Ovary (tissue), 10 donors: ENCODE data around the gene ABL2. TPM values are rescaled to one million over a fixed set of nuclear protein-coding genes. Genes with fewer than 3 reads are reported as not detected.
"Not testable (repeated sequence)": the region's sequence is repeated elsewhere in the genome, so short reads cannot be mapped to it uniquely, and the experiment has no call there.

Source experiments
- DNase-seq, 5 donors: peaks; one replicate each; pipeline ENCODE4 v3.0.0-alpha.2; 2019 to 2020
- H3K27ac ChIP-seq, 2 donors: fragments of 200-600 bp; one replicate each; pipeline versions ENCODE4 v1.5.1 to v1.8.0; 2019 to 2022
- H3K27me3 ChIP-seq: fragments of 200-600 bp; one replicate; pipeline ENCODE4 v1.8.0; 2022
- H3K36me3 ChIP-seq: fragments of 200-600 bp; sonication (generic); one replicate; pipeline ENCODE4 v1.5.1; 2019
- H3K4me1 ChIP-seq: one replicate; pipeline ENCODE4 v1.8.1; 2013; ENCODE audit warnings: mild to moderate bottlenecking, moderate library complexity; ENCODE audit not compliant: insufficient read depth
- H3K4me3 ChIP-seq: fragments of 200-600 bp; sonication (generic); one replicate; pipeline ENCODE4 v1.5.1; 2017
- H3K9me3 ChIP-seq, 2 donors: fragments of 200-600 bp in 1 of 2; sonication (generic) in 1 of 2; one replicate each; pipeline versions ENCODE4 v1.5.1 to v1.8.1; 2013 to 2019; ENCODE audit warnings: mild to moderate bottlenecking in 1 of 2, moderate library complexity in 1 of 2
- EP300 ChIP-seq: sonication (generic); formaldehyde crosslinking; IDR thresholded peaks from one replicate; pipeline ENCODE4 v1.6.1; 2017; ENCODE audit warnings: antibody characterized with exemption
- POLR2A ChIP-seq: fragments of 450-650 bp; IDR thresholded peaks from one replicate; pipeline ENCODE4 v1.6.1; 2017; ENCODE audit warnings: antibody characterized with exemption, mild to moderate bottlenecking, moderate library complexity
- WGBS, 3 donors: extraction: QIAGEN DNeasy Blood & Tissue Kit in 1 of 3; methylation state at CpG; one replicate each; pipeline versions ENCODE4 v1.1.5 to v1.1.7; 2013 to 2017; 5-methylcytosine and 5-hydroxymethylcytosine counted together
- intact Hi-C, 4 donors: fragments of 100-400 bp; cut with DNase I; formaldehyde crosslinking; loops; one replicate each; pipeline versions ENCODE4 v1.11.0 to v1.15.1; 2022 to 2023
- long read RNA-seq, 3 donors: library from polyadenylated mRNA in 2 of 3; unstranded in 2 of 3; transcript quantifications; one replicate each; pipeline ENCODE4 v2.0.0 and lab custom pipeline, GENCODE V29; 2021 to 2026
- polyA plus RNA-seq, 2 donors: library from polyadenylated mRNA; stranded (reverse); fragments of 200-250 nt in 1 of 2; fragments of 350-450 nt in 1 of 2; fragmentation: Illumina TruSeq in 1 of 2; extraction: RNeasy Lipid Tissue Mini Kit (QIAGEN cat#74804) in 1 of 2; gene quantifications; one replicate each; pipeline ENCODE4 v1.2.3, GENCODE V29; 2013 to 2014
- total RNA-seq, 7 donors: library from RNA; depleted of rRNA in 2 of 7; stranded (reverse); fragments of >200 nt in 2 of 7; fragmentation: NEBNext Ultra II Directional in 3 of 7; extraction: Animal tissue kit (Norgen Biotek cat#: 25700) in 3 of 7; gene quantifications; one replicate each; pipeline versions ENCODE4 v1.1.0 to v1.2.4, GENCODE V29; 2016 to 2023
- TF ChIP-seq, protein P1 (sequence below), 3 donors: fragments of 450-650 bp in 2 of 3; fragments of 200-600 bp in 1 of 3; IDR thresholded peaks; one replicate each; pipeline versions ENCODE4 v1.5.1 to v1.8.0; 2016 to 2022; ENCODE audit warnings: antibody characterized with exemption in 3 of 3, mild to moderate bottlenecking in 1 of 3
- donor health status: DM: no; HTN: no; CAD: no; lungs with moderate emphysema.
- donor health status: DM: no; HTN: no; CAD: no.
- donor health status: Bipolar disorder and iron deficiency.
- donor health status: DM: yes; HTN: yes; CAD: no.
- donor health status: DM: no; HTN: no; CAD: no.
- donor health status: DM: yes; HTN: yes; CAD: no.

Gene ABL2
- total RNA-seq (10 to 100 TPM in 6 of 7 donors, 1 to 10 TPM in 1; 7.4 to 22.7 (median 16.3) TPM), polyA plus RNA-seq (1 to 10 TPM; 4.1 to 7.5 TPM)
- long read RNA-seq, donor 1, partial matches to known transcripts = 0 of 12 reads
- long read RNA-seq, donor 1, other reads (novel, unspliced or antisense) = 12 of 12 reads
- long read RNA-seq, donor 2, full-length matches to known transcripts = 1 of 1 reads
- long read RNA-seq, donor 2, partial matches to known transcripts = 0 of 1 reads
- long read RNA-seq, donor 2, other reads (novel, unspliced or antisense) = 0 of 1 reads
- long read RNA-seq, donor 3, partial matches to known transcripts = 1 of 7 reads
- long read RNA-seq, donor 3, other reads (novel, unspliced or antisense) = 5 of 7 reads

DNA sequence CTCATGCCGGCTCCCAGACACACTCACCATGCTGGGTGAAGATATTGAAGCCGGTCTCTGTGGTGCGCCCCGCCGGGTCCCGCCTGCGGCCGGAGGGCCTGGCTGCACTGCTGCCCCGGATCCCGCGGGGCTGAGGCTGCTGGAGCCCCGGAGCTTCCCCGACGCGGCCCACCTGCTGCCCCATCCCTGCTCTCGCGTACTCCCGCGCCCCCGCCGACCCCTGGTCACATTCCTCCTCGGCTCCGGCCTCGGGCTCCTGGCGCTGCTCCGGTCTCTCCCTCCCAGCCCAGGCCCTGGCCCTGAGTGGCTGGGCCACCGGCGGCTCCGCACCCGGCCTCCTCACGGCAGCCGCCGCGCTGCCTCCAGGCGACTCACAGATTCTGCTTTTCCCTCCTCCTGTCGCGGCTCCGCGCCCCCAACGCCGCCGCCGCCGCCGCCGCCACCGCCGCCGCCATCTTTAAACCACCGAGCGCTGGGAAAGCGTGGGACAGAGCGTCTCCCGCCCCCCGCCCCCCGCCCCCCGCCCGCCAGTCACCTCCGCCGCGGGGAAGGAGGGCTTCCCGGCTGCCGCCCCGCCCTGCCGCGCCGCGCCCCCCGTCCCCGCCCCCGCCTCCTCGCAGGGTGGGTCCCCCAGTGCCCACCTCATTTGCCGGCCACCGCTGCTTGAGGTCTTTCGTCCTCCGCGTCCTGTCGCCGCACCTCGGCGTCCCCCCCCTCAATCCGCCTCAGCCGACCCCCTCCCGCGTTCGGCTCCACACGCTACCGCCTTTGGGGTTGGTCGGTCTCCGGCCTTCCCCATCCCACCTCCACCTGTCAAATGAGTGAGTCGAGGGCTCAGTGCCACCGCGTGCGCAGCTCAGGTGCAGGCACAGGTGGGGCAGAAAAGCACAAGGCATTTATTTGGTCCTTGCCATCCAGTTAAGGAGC, at the start of gene ABL2:
ABL2 (minus strand) TSS at position 464 of the 927 bp plus-strand sequence; CDS start at position 184, 280 bp downstream.
- H3K4me3 ChIP-seq = peak within 1 kb of the TSS; percentile 82
- WGBS, 3 donors = 0 to 1% (median 0%) methylated on average over 53 to 78 of the region's 94 CpGs
- H3K27ac ChIP-seq = peak within 1 kb of the TSS; percentile 82 to 90
- H3K9me3 ChIP-seq = no peaks in the 10 kb centered on the region
- intact Hi-C loops = no loop called here
- peak; percentile 24 to 72 (median 62) for DNase-seq
- no peaks in the 10 kb centered on the region for H3K27me3 ChIP-seq
- H3K36me3 ChIP-seq = no peaks in the 10 kb centered on the region
- TF ChIP-seq POLR2A (no peak), EP300 (no peak)
- TF ChIP-seq, protein P1, sequence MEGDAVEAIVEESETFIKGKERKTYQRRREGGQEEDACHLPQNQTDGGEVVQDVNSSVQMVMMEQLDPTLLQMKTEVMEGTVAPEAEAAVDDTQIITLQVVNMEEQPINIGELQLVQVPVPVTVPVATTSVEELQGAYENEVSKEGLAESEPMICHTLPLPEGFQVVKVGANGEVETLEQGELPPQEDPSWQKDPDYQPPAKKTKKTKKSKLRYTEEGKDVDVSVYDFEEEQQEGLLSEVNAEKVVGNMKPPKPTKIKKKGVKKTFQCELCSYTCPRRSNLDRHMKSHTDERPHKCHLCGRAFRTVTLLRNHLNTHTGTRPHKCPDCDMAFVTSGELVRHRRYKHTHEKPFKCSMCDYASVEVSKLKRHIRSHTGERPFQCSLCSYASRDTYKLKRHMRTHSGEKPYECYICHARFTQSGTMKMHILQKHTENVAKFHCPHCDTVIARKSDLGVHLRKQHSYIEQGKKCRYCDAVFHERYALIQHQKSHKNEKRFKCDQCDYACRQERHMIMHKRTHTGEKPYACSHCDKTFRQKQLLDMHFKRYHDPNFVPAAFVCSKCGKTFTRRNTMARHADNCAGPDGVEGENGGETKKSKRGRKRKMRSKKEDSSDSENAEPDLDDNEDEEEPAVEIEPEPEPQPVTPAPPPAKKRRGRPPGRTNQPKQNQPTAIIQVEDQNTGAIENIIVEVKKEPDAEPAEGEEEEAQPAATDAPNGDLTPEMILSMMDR (IDR thresholded peaks at IDR 0.05) = no peak
- H3K4me1 ChIP-seq = peaks cover 2% of the 10 kb centered on the region

DNA sequence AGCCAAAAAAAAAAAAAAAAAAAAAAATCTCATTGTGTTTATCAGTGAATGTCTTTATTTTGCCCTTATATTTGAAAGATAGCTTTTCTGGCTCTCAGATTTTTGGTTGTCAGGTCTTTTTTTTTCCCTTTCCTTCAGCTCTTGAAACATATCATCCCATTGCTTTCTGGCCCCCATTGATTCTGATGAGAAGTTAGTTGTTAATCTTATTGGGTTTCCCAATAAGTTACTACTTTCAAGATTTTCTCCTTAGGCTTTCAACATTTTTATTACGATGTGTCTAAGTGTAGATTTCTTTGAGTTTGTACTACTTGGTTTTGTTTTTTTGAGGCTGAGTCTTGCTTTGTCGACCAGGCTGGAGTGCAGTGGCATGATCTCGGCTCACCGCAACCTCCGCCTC, 49.4 kb upstream of the ABL2 start:
- intact Hi-C loops = no loop called here

DNA sequence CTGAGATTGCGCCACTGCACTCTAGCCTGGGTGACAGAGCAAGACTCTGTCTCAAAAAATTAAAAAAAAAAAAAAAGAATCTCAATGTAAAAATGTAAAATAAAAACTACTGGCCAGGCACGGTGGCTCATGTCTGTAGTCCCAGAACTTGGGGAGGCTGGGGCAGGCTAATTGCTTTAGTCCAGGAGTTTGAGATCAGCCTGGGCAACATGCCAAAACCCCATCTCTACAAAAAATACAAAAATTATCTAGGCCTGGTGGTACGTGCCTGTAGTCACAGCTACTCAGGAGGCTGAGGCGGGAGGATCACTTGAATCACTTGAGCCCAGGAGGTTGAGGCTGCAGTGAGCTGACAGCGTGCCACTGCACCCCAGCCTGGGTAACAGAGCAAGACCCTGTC, 44.9 kb upstream of the ABL2 start:
- H3K4me1 ChIP-seq, H3K4me3 ChIP-seq: not testable (repeated sequence)

More for the DNA sequence above, 49.4 kb upstream of the ABL2 start:
- no peaks in the 10 kb centered on the region for H3K4me1 ChIP-seq
- 94 to 97% (median 94%) methylated on average over 5 of the region's 5 CpGs for WGBS, 3 donors
- no peak for DNase-seq
- no peaks in the 10 kb centered on the region for H3K36me3 ChIP-seq
- peaks cover 0 to 4% of the 10 kb centered on the region in 2 donors for H3K9me3 ChIP-seq
- TF ChIP-seq, protein P1 (IDR thresholded peaks at IDR 0.05) = no peak
- no peak for TF ChIP-seq EP300
- H3K27ac ChIP-seq = no peak overlapping the region
- no peaks in the 10 kb centered on the region for H3K27me3 ChIP-seq
- no peak overlapping the region for H3K4me3 ChIP-seq

DNA sequence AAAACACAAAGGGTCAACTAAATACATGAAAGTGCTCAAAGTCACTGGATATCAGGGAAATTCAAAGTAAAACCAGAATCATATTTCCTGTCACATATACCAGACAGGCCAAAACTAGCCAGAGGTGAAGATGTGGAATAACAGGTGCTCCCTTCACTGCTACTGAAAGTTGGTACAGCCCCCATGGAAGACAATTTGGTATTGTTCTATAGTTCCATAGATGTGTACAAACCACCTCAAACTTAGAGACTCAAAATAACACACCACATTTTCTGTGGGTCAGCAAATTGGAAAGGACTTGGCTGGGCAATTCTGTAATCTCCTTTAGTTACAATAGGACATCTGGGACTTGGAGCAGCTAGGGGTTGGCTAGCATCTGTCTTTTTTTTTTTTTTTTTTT, 39.6 kb upstream of the ABL2 start:
- TF ChIP-seq POLR2A (no peak), EP300 (no peak)
- TF ChIP-seq, protein P1 (IDR thresholded peaks at IDR 0.05) = no peak
- intact Hi-C loops = no loop called here
- Histone ChIP-seq H3K27ac (no peak overlapping the region), H3K4me1 (no peaks in the 10 kb centered on the region), H3K4me3 (no peak overlapping the region), H3K36me3 (no peaks in the 10 kb centered on the region), H3K27me3 (no peaks in the 10 kb centered on the region), H3K9me3 (no peaks in the 10 kb centered on the region)
- no peak for DNase-seq

More for the DNA sequence above, 44.9 kb upstream of the ABL2 start:
- DNase-seq, intact Hi-C loops, H3K27ac ChIP-seq, H3K27me3 ChIP-seq, H3K36me3 ChIP-seq, H3K9me3 ChIP-seq: not testable (repeated sequence)
- 77 to 83% (median 80%) methylated on average over 5 of the region's 5 CpGs for WGBS, 3 donors
